SU-DHL-6 (cell line): ENCODE results near the gene TMEM11.

Experiments
- H2AFZ ChIP-seq: fragments of 200-600 bp; sonication (generic); 2 replicates; pipeline ENCODE4 v1.6.1; 2014; ENCODE audit warnings: low read depth, mild to moderate bottlenecking, moderate library complexity, mixed read lengths, antibody characterized with exemption, low read length; ENCODE audit not compliant: severe bottlenecking
- H3F3A ChIP-seq: fragments of 200-600 bp; shearing (Covaris generic); 2 replicates; pipeline ENCODE4 v1.6.0; 2016; ENCODE audit warnings: antibody characterized with exemption, mild to moderate bottlenecking; ENCODE audit not compliant: insufficient read depth
- H3K27ac ChIP-seq: fragments of 200-600 bp; sonication (generic); 2 replicates; pipeline ENCODE4 v1.5.1; 2016; ENCODE audit warnings: low read depth, mild to moderate bottlenecking, low read length, moderate library complexity, mixed read lengths
- H3K27me3 ChIP-seq: fragments of 200-600 bp; sonication (generic), shearing (Covaris generic); 2 replicates; pipeline ENCODE4 v1.6.0; 2014; ENCODE audit warnings: mild to moderate bottlenecking, low read length
- H3K36me3 ChIP-seq: fragments of 200-600 bp; sonication (generic); 2 replicates; pipeline ENCODE4 v1.6.1; 2014; ENCODE audit warnings: mild to moderate bottlenecking, low read length, mixed read lengths
- H3K4me2 ChIP-seq: fragments of 300-600, 200-600 bp; shearing (Covaris generic), sonication (generic); 2 replicates; pipeline ENCODE4 v1.6.0; 2014; ENCODE audit warnings: low read length, low read depth, mild to moderate bottlenecking; ENCODE audit not compliant: poor library complexity, severe bottlenecking
- H3K4me3 ChIP-seq: fragments of 200-600 bp; sonication (generic); 2 replicates; pipeline ENCODE4 v1.5.1; 2014; ENCODE audit warnings: antibody characterized with exemption, low read length, mild to moderate bottlenecking, mixed read lengths; ENCODE audit not compliant: insufficient read depth, poor library complexity, severe bottlenecking
- H3K79me2 ChIP-seq: fragments of 200-600 bp; sonication (generic); 2 replicates; pipeline ENCODE4 v1.6.1; 2014; ENCODE audit warnings: mild to moderate bottlenecking, low read length, moderate library complexity; ENCODE audit not compliant: insufficient read depth
- H3K9ac ChIP-seq: fragments of 200-600 bp; sonication (generic); 2 replicates; pipeline ENCODE4 v1.7.0; 2014; ENCODE audit warnings: mild to moderate bottlenecking, low read length
- H3K9me2 ChIP-seq: fragments of 200-600 bp; sonication (generic); replicated peaks from 2 replicates; pipeline ENCODE4 v1.6.1; 2014; ENCODE audit warnings: low read length; ENCODE audit not compliant: insufficient read depth
- H3K9me3 ChIP-seq: fragments of 200-600 bp; sonication (generic); 2 replicates; pipeline ENCODE4 v1.6.1; 2014; ENCODE audit warnings: low read length, mixed read lengths; ENCODE audit not compliant: insufficient read depth
- H4K20me1 ChIP-seq: fragments of 200-600 bp; sonication (generic); 2 replicates; pipeline ENCODE4 v1.6.1; 2014; ENCODE audit warnings: low read depth, mild to moderate bottlenecking, antibody characterized with exemption, low read length, moderate library complexity, mixed read lengths
- CTCF ChIP-seq: fragments of 200-600 bp; sonication (generic); IDR thresholded peaks from one replicate; pipeline ENCODE4 v1.5.1; 2017; ENCODE audit warnings: antibody characterized with exemption, mild to moderate bottlenecking, low read length, moderate library complexity; ENCODE audit not compliant: insufficient read depth, poor library complexity, severe bottlenecking
- EZH2phosphoT487 ChIP-seq: fragments of 200-600 bp; sonication (generic), shearing (Covaris generic); conservative IDR thresholded peaks from 2 replicates; pipeline ENCODE4 v1.6.1; 2018; ENCODE audit warnings: mild to moderate bottlenecking, antibody characterized with exemption, low read length, moderate library complexity, mixed read lengths

Gene TMEM11

GRCh38 chr17:21243516-21244303 is 29.7 kb upstream of the TMEM11 start:
- Histone ChIP-seq H4K20me1 (no peaks in the 10 kb centered on the region), H3K4me3 (no peak overlapping the region), H3F3A (no peaks in the 10 kb centered on the region), H3K79me2 (no peaks in the 10 kb centered on the region), H2AFZ (no peak overlapping the region), H3K9ac (no peak overlapping the region), H3K9me3 (no peaks in the 10 kb centered on the region), H3K4me2 (no peak overlapping the region), H3K36me3 (no peaks in the 10 kb centered on the region), H3K27ac (no peak overlapping the region), H3K9me2 (no peaks in the 10 kb centered on the region), H3K27me3 (no peaks in the 10 kb centered on the region)
- TF ChIP-seq CTCF: no peak
- TF ChIP-seq EZH2phosphoT487: no peak

- no peaks in the 10 kb centered on the region for H3K9me3 ChIP-seq
These were observed 29.0 kb upstream of the TMEM11 start for GRCh38 chr17:21242780-21243515.

GRCh38 chr17:21242026-21242697 is 28.2 kb upstream of the TMEM11 start:
- Histone ChIP-seq H3K79me2 (no peaks in the 10 kb centered on the region), H3K9me3 (no peaks in the 10 kb centered on the region), H3K36me3 (no peaks in the 10 kb centered on the region), H3F3A (no peaks in the 10 kb centered on the region), H3K9me2 (no peaks in the 10 kb centered on the region), H2AFZ (no peak overlapping the region), H3K9ac (no peak overlapping the region), H3K4me2 (no peak overlapping the region), H3K27me3 (no peaks in the 10 kb centered on the region), H3K4me3 (no peak overlapping the region), H3K27ac (no peak overlapping the region), H4K20me1 (no peaks in the 10 kb centered on the region)
- no peak for TF ChIP-seq CTCF
- TF ChIP-seq EZH2phosphoT487: no peak

More at GRCh38 chr17:21242780-21243515, 29.0 kb upstream of the TMEM11 start:
- no peaks in the 10 kb centered on the region for H3K9me2 ChIP-seq
- no peaks in the 10 kb centered on the region for H3K27me3 ChIP-seq
- no peak overlapping the region for H3K4me3 ChIP-seq
- no peak overlapping the region for H3K4me2 ChIP-seq
- H3F3A ChIP-seq: no peaks in the 10 kb centered on the region
- H3K9ac ChIP-seq: no peak overlapping the region
- TF ChIP-seq CTCF (no peak), EZH2phosphoT487 (no peak)
- H3K36me3 ChIP-seq: no peaks in the 10 kb centered on the region
- H3K79me2 ChIP-seq: no peaks in the 10 kb centered on the region
- H3K27ac ChIP-seq: no peak overlapping the region
- no peak overlapping the region for H2AFZ ChIP-seq
- H4K20me1 ChIP-seq: no peaks in the 10 kb centered on the region
